RWPE1 (cell line): ENCODE data around the gene AGAP1.

Experiments
- CTCF ChIA-PET: fragments of 350-600 bp; sonication (Branson Sonifier 250); formaldehyde crosslinking; extraction: SDS; loops from one replicate; lab custom pipeline; 2021; lab: Yijun Ruan, JAX
- POLR2A ChIA-PET: fragments of 400-600 bp; formaldehyde crosslinking; extraction: SDS; loops from one replicate; lab custom pipeline; 2020; ENCODE audit warnings: antibody characterized with exemption; ENCODE audit not compliant: low non-redundant PET; lab: Yijun Ruan, JAX
- DNase-seq: peaks from one replicate; pipeline ENCODE4 v3.0.0; 2012; ENCODE audit warnings: low spot score
- H3K27ac ChIP-seq: fragments of 450-650 bp; 2 replicates; pipeline ENCODE4 v1.5.1; 2017
- CTCF ChIP-seq: fragments of 450-650 bp; conservative IDR thresholded peaks from 2 replicates; pipeline ENCODE4 v1.5.1; 2017; ENCODE audit warnings: low read depth, mild to moderate bottlenecking

Gene AGAP1

DNA sequence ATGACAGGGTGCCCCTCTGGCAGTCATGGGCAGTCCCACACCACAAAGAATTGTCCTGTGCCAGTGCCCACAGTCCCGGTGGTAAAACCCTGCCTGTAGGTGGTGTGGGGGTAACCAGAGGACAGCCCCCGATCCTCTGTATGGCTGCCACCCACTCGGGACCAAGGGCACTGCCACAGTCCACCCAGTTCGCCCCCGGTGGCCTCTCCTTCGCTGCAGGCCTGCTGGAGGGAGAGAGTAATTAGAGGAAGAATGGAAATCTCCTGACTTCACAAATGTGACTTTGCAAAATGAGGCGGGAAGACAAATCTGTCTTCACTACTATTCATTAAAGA lies 663.0 kb downstream of the AGAP1 start:
- ChIA-PET CTCF (no interaction called here), POLR2A (no interaction called here)
- DNase-seq, result no peak
- no peak overlapping the region for H3K27ac ChIP-seq
- TF ChIP-seq CTCF, result no peak

- POLR2A ChIA-PET, result no interaction called here
- no peak for TF ChIP-seq CTCF
- no peak for DNase-seq
- no peak overlapping the region for H3K27ac ChIP-seq
- CTCF ChIA-PET, result no interaction called here
These were observed 663.5 kb downstream of the AGAP1 start for GRCh38 chr2:236157366-236157765.

GRCh38 chr2:236157815-236158498 lies 664.1 kb downstream of the AGAP1 start:
- CTCF ChIA-PET, result interaction anchor here (0.6 kb wide), 1 partner anchor 637 kb away, joined by 5 read pairs; no protein-coding TSS in a partner anchor
- no peak for DNase-seq
- POLR2A ChIA-PET, result no interaction called here
- H3K27ac ChIP-seq, result no peak overlapping the region
- no peak for TF ChIP-seq CTCF

DNA sequence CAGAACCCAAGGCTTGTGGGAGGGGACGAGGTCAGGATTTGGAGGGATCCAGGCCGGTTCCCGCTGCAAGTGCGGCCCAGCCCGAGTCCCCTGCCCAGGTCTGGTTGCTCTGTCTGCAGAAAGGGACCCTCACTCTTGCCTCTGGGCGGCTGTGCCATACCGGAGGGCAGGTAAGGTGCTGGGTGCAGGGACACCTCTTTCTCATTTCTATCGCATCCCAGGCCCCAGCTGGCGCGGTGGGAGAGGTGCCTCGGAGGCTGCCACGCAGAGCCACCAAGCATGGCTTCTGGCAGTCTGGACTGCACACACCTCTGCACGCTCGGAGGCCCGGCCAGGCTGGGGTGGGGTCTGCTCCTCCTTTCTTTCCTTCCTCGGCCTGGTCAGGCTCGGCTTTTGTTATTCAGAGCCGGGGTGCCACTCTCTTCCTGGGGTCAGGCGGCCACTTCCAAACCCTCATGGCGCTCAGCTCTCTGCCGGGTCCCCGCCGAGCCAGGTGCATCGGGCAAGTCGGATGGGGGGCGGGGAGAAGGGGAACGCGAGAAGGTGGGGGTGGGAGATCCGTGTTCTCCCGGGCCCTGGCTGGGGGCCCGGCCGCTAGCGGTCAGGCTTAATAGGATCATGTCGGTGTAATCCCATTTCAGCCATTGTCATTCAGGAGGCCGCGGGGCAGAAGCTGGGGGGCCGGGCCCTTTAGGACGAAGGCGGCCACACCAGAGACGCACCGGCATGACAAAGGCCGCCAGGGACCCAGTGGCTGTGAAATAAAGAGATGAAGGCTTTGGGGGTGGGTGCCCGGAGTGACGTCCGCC lies 665.3 kb downstream of the AGAP1 start:
- ChIA-PET CTCF (interaction anchor here (0.7 kb wide), 1 partner anchor 803 kb away, joined by 5 read pairs; no protein-coding TSS in a partner anchor), POLR2A (no interaction called here)
- no peak overlapping the region for H3K27ac ChIP-seq
- TF ChIP-seq CTCF, result no peak
- DNase-seq, result no peak

- no peak for TF ChIP-seq CTCF
- no peak overlapping the region for H3K27ac ChIP-seq
- POLR2A ChIA-PET, result no interaction called here
- DNase-seq, result no peak
- CTCF ChIA-PET, result interaction anchor here (0.7 kb wide), 1 partner anchor 804 kb away, joined by 5 read pairs; no protein-coding TSS in a partner anchor
These were observed 665.9 kb downstream of the AGAP1 start for GRCh38 chr2:236159778-236160170.

DNA sequence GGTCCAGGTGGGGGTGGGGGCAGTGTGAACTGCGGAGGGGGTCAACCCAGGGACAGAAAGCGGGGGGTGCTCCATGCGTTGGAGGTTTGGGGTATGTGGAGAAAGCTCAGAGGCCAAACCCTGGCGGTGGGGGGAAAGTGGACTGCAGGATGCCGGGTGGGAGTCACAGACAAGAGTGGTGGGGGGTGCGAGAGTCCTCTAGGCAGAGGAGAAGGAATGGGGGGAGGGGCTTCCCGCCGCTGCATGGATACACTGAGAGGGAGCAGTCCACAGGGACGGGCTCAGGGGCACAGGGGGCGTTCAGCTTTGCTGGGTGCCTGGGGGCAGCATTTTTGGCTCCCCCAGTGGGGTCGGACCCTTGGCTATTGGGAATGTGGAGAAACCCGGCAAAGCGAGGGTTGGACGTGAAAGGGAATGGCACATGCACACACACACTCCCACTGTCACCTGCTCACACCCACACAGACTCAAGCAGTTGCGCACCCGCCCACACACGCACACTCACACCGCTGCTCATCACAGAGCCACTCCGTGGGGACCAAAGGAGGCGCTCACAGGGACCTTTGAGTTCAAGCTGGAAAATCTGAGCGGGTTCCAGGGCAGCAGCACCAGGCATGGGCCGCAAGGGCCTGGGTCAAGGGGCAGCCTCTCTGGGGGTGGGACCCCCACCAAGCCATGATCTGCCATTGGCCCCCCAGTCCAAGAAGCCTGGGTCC lies 666.7 kb downstream of the AGAP1 start:
- H3K27ac ChIP-seq, result no peak overlapping the region
- no peak for TF ChIP-seq CTCF
- ChIA-PET CTCF (no interaction called here), POLR2A (no interaction called here)
- DNase-seq, result no peak
